WERI-Rb-1 (cell line): Measurements from ENCODE around the gene WDR41.
A peak's percentile ranks its signal among the peaks of the same experiment; 100 is the strongest.
"Not testable (repeated sequence)": the region's sequence is repeated elsewhere in the genome, so short reads cannot be mapped to it uniquely, and the experiment has no call there.

Source experiments
- DNase-seq: peaks from one replicate; pipeline ENCODE4 v3.0.0-alpha.2; 2020
- H3K27ac ChIP-seq: fragments of 250-450 bp; sonication (Bioruptor Pico); 2 replicates; pipeline ENCODE4 v1.5.1; 2020; ENCODE audit warnings: mild to moderate bottlenecking, moderate library complexity
- H3K27me3 ChIP-seq: fragments of 250-450 bp; sonication (Bioruptor Pico); 2 replicates; pipeline ENCODE4 v1.5.1; 2021; ENCODE audit warnings: mild to moderate bottlenecking, low read depth, moderate library complexity; ENCODE audit not compliant: insufficient read depth, severe bottlenecking
- H3K36me3 ChIP-seq: fragments of 250-450 bp; sonication (Bioruptor Pico); 2 replicates; pipeline ENCODE4 v1.5.1; 2020; ENCODE audit warnings: mild to moderate bottlenecking, moderate library complexity
- H3K4me3 ChIP-seq: 2 replicates; pipeline ENCODE4 v1.5.1; 2011; ENCODE audit warnings: low read depth, mild to moderate bottlenecking, control low read depth, low read length
- H3K9me3 ChIP-seq: fragments of 250-450 bp; sonication (Bioruptor Pico); 2 replicates; pipeline ENCODE4 v1.5.1; 2021; ENCODE audit warnings: mild to moderate bottlenecking, moderate library complexity; ENCODE audit not compliant: severe bottlenecking
- CTCF ChIP-seq: IDR thresholded peaks from 2 replicates; pipeline ENCODE4 v1.5.1; 2011; ENCODE audit warnings: low read depth, mild to moderate bottlenecking, control low read depth, inconsistent platforms, low read length

WDR41 gene

GRCh38 chr5:77491783-77492652, at the start of gene WDR41:
TSS of gene WDR41 (minus strand) at chr5:77492316. CDS start at chr5:77492220, 96 bp downstream.
- Histone ChIP-seq H3K27ac (peak within 1 kb of the TSS; percentile 92), H3K4me3 (peak within 1 kb of the TSS; percentile 85), H3K9me3 (no peaks in the 10 kb centered on the region), H3K27me3 (no peaks in the 10 kb centered on the region), H3K36me3 (peaks cover 7% of the 10 kb centered on the region; the same call in 1 of the 2 replicates)
- peak; percentile 92 for DNase-seq
- TF ChIP-seq CTCF: peak; percentile 93

DNA sequence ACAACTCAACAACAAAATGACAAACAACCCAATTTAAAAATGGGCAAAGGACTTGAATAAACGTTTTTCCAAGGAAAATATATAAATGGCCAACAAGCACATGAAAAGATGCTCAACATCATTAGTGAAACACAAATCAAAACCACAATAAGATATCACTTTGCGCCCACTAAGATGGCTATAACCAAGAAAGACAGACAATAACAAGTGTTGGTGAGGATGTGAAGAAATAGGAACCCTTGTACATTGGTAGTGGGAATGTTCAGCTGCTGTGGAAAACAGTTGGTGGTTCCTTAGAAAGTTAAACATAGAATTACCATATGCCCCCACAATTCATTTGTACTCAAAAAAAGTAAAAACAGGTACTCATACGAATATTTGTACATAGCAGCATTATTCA, 39.2 kb upstream of the WDR41 start:
- no peak overlapping the region for H3K27ac ChIP-seq
- H3K4me3 ChIP-seq: no peak overlapping the region
- TF ChIP-seq CTCF: no peak
- H3K27me3 ChIP-seq: no peaks in the 10 kb centered on the region
- H3K9me3 ChIP-seq: no peaks in the 10 kb centered on the region
- DNase-seq: no peak
- H3K36me3 ChIP-seq: no peaks in the 10 kb centered on the region

GRCh38 chr5:77518304-77518703, 26.2 kb upstream of the WDR41 start:
- Histone ChIP-seq H3K27ac (no peak overlapping the region), H3K27me3 (no peaks in the 10 kb centered on the region), H3K36me3 (no peaks in the 10 kb centered on the region), H3K9me3 (no peaks in the 10 kb centered on the region), H3K4me3 (no peak overlapping the region)
- no peak for DNase-seq
- TF ChIP-seq CTCF: no peak

DNA sequence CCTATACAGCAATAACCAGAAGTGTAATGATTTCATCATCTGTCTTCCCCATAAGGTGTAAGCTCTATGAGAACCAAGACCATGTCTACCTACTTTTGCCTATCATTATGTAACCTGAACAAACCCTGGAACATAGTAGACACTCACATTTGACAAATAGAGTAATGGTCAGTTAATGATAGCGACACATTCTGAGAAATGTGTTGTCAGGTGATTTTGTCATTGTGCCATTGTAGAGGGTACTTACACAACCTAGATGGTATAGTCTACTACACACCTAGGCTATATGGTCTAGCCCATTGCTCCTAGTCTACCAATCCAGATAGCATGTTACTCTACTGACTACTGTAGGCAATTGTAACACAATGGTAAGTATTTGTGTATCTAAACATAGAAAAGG, 22.3 kb upstream of the WDR41 start:
- Histone ChIP-seq H3K36me3 (no peaks in the 10 kb centered on the region), H3K27me3 (no peaks in the 10 kb centered on the region), H3K27ac (no peak overlapping the region), H3K4me3 (no peak overlapping the region), H3K9me3 (no peaks in the 10 kb centered on the region)
- no peak for TF ChIP-seq CTCF
- DNase-seq: no peak

DNA sequence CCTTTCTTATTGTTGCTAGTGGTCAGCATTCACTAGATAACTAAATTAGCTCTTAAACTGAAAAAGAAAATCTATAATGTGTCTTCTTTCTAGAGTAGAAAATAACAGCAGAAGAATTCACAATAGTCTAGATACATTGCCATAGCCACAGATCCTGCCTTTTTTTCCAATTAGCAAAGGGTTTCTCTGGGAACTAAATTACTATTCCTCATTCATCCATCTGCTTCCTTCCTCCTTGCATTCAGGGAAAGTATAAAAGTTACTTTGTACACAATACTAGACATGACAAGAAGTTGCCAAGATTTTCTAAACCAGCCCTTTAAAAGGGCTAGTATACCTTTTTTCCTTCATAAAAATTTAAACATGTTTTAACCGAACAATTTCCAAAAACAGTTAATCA, 21.2 kb upstream of the WDR41 start:
- no peak for TF ChIP-seq CTCF
- Histone ChIP-seq H3K4me3 (no peak overlapping the region), H3K27me3 (no peaks in the 10 kb centered on the region), H3K9me3 (no peaks in the 10 kb centered on the region), H3K36me3 (no peaks in the 10 kb centered on the region), H3K27ac (no peak overlapping the region)
- DNase-seq: no peak

DNA sequence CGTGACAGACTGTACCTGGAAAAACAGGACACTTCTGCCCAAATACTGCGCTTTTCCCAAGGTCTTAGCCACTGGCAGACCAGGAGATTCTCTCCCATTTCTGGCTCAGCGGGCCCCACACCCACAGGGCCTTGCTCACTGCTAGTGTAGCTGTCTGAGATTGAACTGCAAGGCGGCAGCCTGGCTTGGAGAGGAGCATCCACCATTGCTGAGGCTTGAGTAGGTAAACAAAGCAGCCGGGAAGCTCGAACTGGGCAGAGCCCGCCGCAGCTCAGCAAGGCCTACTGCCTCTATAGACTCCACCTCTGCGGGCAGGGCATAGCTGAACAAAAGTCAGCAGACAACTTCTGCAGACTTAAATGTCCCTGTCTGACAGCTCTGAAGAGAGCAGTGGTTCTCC, 9.0 kb upstream of the WDR41 start:
- not testable (repeated sequence) for DNase-seq, H3K27me3 ChIP-seq, H3K27ac ChIP-seq, H3K36me3 ChIP-seq, H3K9me3 ChIP-seq, H3K4me3 ChIP-seq
